GM12878 (cell line): ENCODE results near the gene IL17RB. TPM values are rescaled to one million over a fixed set of nuclear protein-coding genes. Genes with fewer than 3 reads are reported as not detected.

Source experiments
- ATAC-seq: fragments of 200-7000 bp; cut with Tn5 transposase; 3 replicates; pipeline ENCODE4 v1.9.1; 2020; ENCODE audit warnings: mild to moderate bottlenecking, moderate library complexity
- BruUV-seq: library from RNA; stranded (reverse); fragments of 400-500 nt; replicated peaks from 2 replicates; lab custom pipeline; 2021; lab: Mats Ljungman, UMichigan
- CTCF ChIA-PET: fragments of 300-600 bp; sonication (Branson Sonifier 250); formaldehyde crosslinking; extraction: SDS; loops from one replicate; lab custom pipeline; 2021; ENCODE audit warnings: inconsistent platforms; lab: Yijun Ruan, JAX
- POLR2A ChIA-PET: fragments of 350-600 bp; formaldehyde crosslinking; extraction: SDS; loops from one replicate; lab custom pipeline; 2021; ENCODE audit warnings: inconsistent platforms; lab: Charles Lee
- RAD21 ChIA-PET: fragments of 300-600 bp; sonication (Branson Sonifier 250); formaldehyde crosslinking; loops from one replicate; lab custom pipeline; 2023; ENCODE audit warnings: antibody characterized with exemption; ENCODE audit not compliant: unreplicated experiment; lab: Charles Lee
- SMC1A ChIA-PET: fragments of 300-600 bp; sonication (Branson Sonifier 250); formaldehyde crosslinking; loops from one replicate; lab custom pipeline; 2023; ENCODE audit not compliant: unreplicated experiment, uncharacterized antibody; lab: Charles Lee
- DNase-seq: peaks from one replicate; pipeline ENCODE4 v3.0.0-alpha.2; 2011; ENCODE audit warnings: low read depth, low spot score
- FAIRE-seq: peaks from 3 replicates; lab custom pipeline; 2011; peaks lifted over from hg19 to GRCh38; lab: Jason Lieb, UNC
- H2AFZ ChIP-seq: 2 replicates; pipeline ENCODE4 v1.6.0; 2011; ENCODE audit warnings: low read depth, low read length, control low read depth; ENCODE audit not compliant: control insufficient read depth
- H3K27ac ChIP-seq: 2 replicates; pipeline ENCODE4 v1.5.1; 2011; ENCODE audit warnings: control low read depth; ENCODE audit not compliant: control insufficient read depth, insufficient read depth
- H3K27me3 ChIP-seq, 2 experiments: replicated peaks in 1 of 2; 2 replicates each; pipeline versions ENCODE4 v1.6.0 to v1.6.1; 2011; ENCODE audit warnings: low read length in 1 of 2; ENCODE audit not compliant: control insufficient read depth in 2 of 2, insufficient read depth in 2 of 2
- H3K36me3 ChIP-seq, 2 experiments: 2 replicates each; pipeline ENCODE4 v1.5.1; 2011; ENCODE audit warnings: low read length in 1 of 2; ENCODE audit not compliant: control insufficient read depth in 2 of 2, insufficient read depth in 2 of 2
- H3K4me1 ChIP-seq: 2 replicates; pipeline ENCODE4 v1.6.1; 2011; ENCODE audit warnings: mild to moderate bottlenecking, low read length, moderate library complexity, mixed read lengths; ENCODE audit not compliant: control insufficient read depth, insufficient read depth
- H3K4me2 ChIP-seq: 2 replicates; pipeline ENCODE4 v1.6.0; 2011; ENCODE audit warnings: control low read depth; ENCODE audit not compliant: control insufficient read depth, insufficient read depth
- H3K4me3 ChIP-seq: fragments of 200-600 bp; sonication (generic); 2 replicates; pipeline ENCODE4 v1.5.1; 2016
- H3K79me2 ChIP-seq: 2 replicates; pipeline ENCODE4 v1.6.0; 2011; ENCODE audit warnings: low read length; ENCODE audit not compliant: control insufficient read depth, insufficient read depth
- H3K9ac ChIP-seq: 2 replicates; pipeline ENCODE4 v1.8.0; 2011; ENCODE audit warnings: low read length, control low read depth, mixed read lengths; ENCODE audit not compliant: control insufficient read depth, insufficient read depth
- H3K9me3 ChIP-seq: replicated peaks from 3 replicates; pipeline ENCODE4 v1.5.1; 2011; ENCODE audit warnings: mild to moderate bottlenecking, low read length; ENCODE audit not compliant: control insufficient read depth, insufficient read depth
- H4K20me1 ChIP-seq: 2 replicates; pipeline ENCODE4 v1.6.0; 2011; ENCODE audit not compliant: control insufficient read depth, insufficient read depth
- CUX1 ChIP-seq: IDR thresholded peaks from 2 replicates; pipeline ENCODE4 v1.6.1; 2012; ENCODE audit warnings: improper control_type of control experiment, low read depth, low read length; ENCODE audit not compliant: insufficient replicate concordance
- MLLT1 ChIP-seq: fragments of 450-650 bp; IDR thresholded peaks from 2 replicates; pipeline ENCODE4 v1.6.1; 2016; ENCODE audit warnings: mild to moderate bottlenecking
- NFYA ChIP-seq: IDR thresholded peaks from 2 replicates; pipeline ENCODE4 v1.6.1; 2011; ENCODE audit warnings: low read depth, mild to moderate bottlenecking, low read length, improper control_type of control experiment, borderline replicate concordance
- REST ChIP-seq: IDR thresholded peaks from 2 replicates; pipeline ENCODE4 v1.6.1; 2012; ENCODE audit warnings: mild to moderate bottlenecking, low read depth, low read length
- SRF ChIP-seq, 2 experiments: IDR thresholded peaks; 2 replicates each; pipeline ENCODE4 v1.6.1; 2011; ENCODE audit warnings: low read depth in 2 of 2, low read length in 2 of 2, mild to moderate bottlenecking in 1 of 2, moderate library complexity in 1 of 2
- YY1 ChIP-seq: IDR thresholded peaks from 2 replicates; pipeline ENCODE4 v1.6.1; 2011; ENCODE audit warnings: low read depth, mild to moderate bottlenecking, low read length
- WGBS: methylation state at CpG from one replicate; pipeline ENCODE4 v1.1.6; 2016; ENCODE audit warnings: low lambda C conversion rate; ENCODE audit not compliant: insufficient replicate concordance, insufficient coverage; ENCODE audit errors: missing lambda C conversion rate; 5-methylcytosine and 5-hydroxymethylcytosine counted together
- in situ Hi-C: fragments of 300-500 bp; cut with MboI; formaldehyde crosslinking; loops from 9 replicates; pipeline ENCODE4 v1.14.3; 2018; ENCODE audit warnings: mixed read lengths
- intact Hi-C: fragments of 100-400 bp; cut with micrococcal nuclease; formaldehyde crosslinking; loops from one replicate; pipeline ENCODE4 v1.14.2; 2022; ENCODE audit not compliant: unreplicated experiment
- polyA plus RNA-seq, 11 experiments: library from polyadenylated mRNA; depleted of rRNA in 4 of 11; unstranded in 6 of 11; stranded (reverse) in 5 of 11; fragments of >200 nt; fragmentation: Nextera tagmentation in 4 of 11; fragmentation: Illumina TruSeq in 1 of 11; extraction: Ambion mirVana in 4 of 11; extraction: Trizol in 1 of 11; gene quantifications; 1 replicate in 1 of 11; 2 replicates in 10 of 11; pipeline versions ENCODE4 v1.2.1 to v1.2.3, GENCODE V29; 2011 to 2016; ENCODE audit warnings: inconsistent platforms in 2 of 11, missing spikeins in 2 of 11, low read depth in 1 of 11
- total RNA-seq, 4 experiments: library from RNA; depleted of rRNA in 3 of 4; stranded (reverse); fragments of >200 nt in 3 of 4; fragmentation: Illumina TruSeq in 1 of 4; extraction: Trizol in 1 of 4; gene quantifications; 2 replicates each; pipeline versions ENCODE4 v1.2.1 to v1.2.3, GENCODE V29; 2013 to 2021

IL17RB gene
- total and polyA plus RNA-seq, 10 of the 15 experiments (the other 5 are each of a cell fraction or from before 2014, with no cell fraction given) = 1.9 to 17.2 (median 2.9) TPM

- H2AFZ ChIP-seq = no peak overlapping the region
- DNase-seq = no peak
- intact Hi-C loops = no loop called here
- FAIRE-seq = no peak
- no peak overlapping the region for H3K27ac ChIP-seq
- H3K9ac ChIP-seq = no peak overlapping the region
- H3K4me3 ChIP-seq = no peak overlapping the region
- in situ Hi-C loops = no loop called here
- H3K4me2 ChIP-seq = no peak overlapping the region
- ATAC-seq = no peak
- WGBS = 98% methylated on average over 6 of the region's 6 CpGs
- peaks cover 14% of the 10 kb centered on the region for H3K4me1 ChIP-seq
- ChIA-PET POLR2A (no interaction called here), RAD21 (no interaction called here), SMC1A (interaction anchor here (1.3 kb wide), 1 partner anchor 15 kb away, joined by 3 read pairs; no protein-coding TSS in a partner anchor), CTCF (no interaction called here)
- TF ChIP-seq NFYA (no peak), CUX1 (no peak), SRF (IDR thresholded peaks at IDR 0.05; ENCODE audit: low read depth in 2 of 2, low read length in 2 of 2) (no peak), MLLT1 (no peak), REST (no peak), YY1 (no peak)
- H3K9me3 ChIP-seq = no peaks in the 10 kb centered on the region
- H3K36me3 ChIP-seq = peaks cover 0 to 7% of the 10 kb centered on the region in 2 experiments; a peak in 3 of 4 replicates
- no peaks in the 10 kb centered on the region for H3K27me3 ChIP-seq
- BruUV-seq = TSS peak; percentile 30
- no peaks in the 10 kb centered on the region for H3K79me2 ChIP-seq
- no peaks in the 10 kb centered on the region for H4K20me1 ChIP-seq
These were observed 12.8 kb downstream of the IL17RB start for GRCh38 chr3:53859178-53859577.
